Left renal cortex interstitium (tissue), 4 donors: Measurements from ENCODE around the gene IL36RN. TPM values are rescaled to one million over a fixed set of nuclear protein-coding genes. Genes with fewer than 3 reads are reported as not detected.

ENCODE experiments used
- DNase-seq, 4 donors: peaks; one replicate each; pipeline ENCODE4 v3.0.0-alpha.2; 2013; ENCODE audit warnings: low read depth in 4 of 4, low spot score in 2 of 4, missing footprints in 1 of 4
- polyA plus RNA-seq, 4 donors: library from polyadenylated mRNA; unstranded; fragments of 120-200 nt; gene quantifications; one replicate each; pipeline ENCODE4 v1.2.1, GENCODE V29; 2013; ENCODE audit not compliant: insufficient read length in 4 of 4

IL36RN gene
- not detected for polyA plus RNA-seq

- DNase-seq = no peak
Measured at GRCh38 chr2:113058998-113059960, at the start of gene IL36RN. Gene IL36RN, plus strand, starts transcription at chr2:113059198. Its CDS starts 241 bp downstream, at chr2:113059439.

- no peak for DNase-seq
Measured at GRCh38 chr2:113009622-113010021, 49.4 kb upstream of the IL36RN start.

- no peak for DNase-seq
Measured at GRCh38 chr2:113010088-113010487, 48.9 kb upstream of the IL36RN start.

- DNase-seq = no peak
Measured at GRCh38 chr2:113011108-113011507, 47.9 kb upstream of the IL36RN start.

GRCh38 chr2:113012436-113013335 lies 46.3 kb upstream of the IL36RN start:
- DNase-seq = no peak

GRCh38 chr2:113013336-113013661 lies 45.7 kb upstream of the IL36RN start:
- DNase-seq = no peak

GRCh38 chr2:113014067-113014466 lies 44.9 kb upstream of the IL36RN start:
- no peak for DNase-seq

- no peak for DNase-seq
Measured at GRCh38 chr2:113015042-113015441, 44.0 kb upstream of the IL36RN start.

- no peak for DNase-seq
Measured at GRCh38 chr2:113015655-113016054, 43.3 kb upstream of the IL36RN start.

- no peak for DNase-seq
Measured at GRCh38 chr2:113018509-113018908, 40.5 kb upstream of the IL36RN start.

GRCh38 chr2:113021312-113021711 lies 37.7 kb upstream of the IL36RN start:
- DNase-seq = no peak

- no peak for DNase-seq
Measured at GRCh38 chr2:113024764-113025163, 34.2 kb upstream of the IL36RN start.

- DNase-seq = no peak
Measured at GRCh38 chr2:113025737-113026136, 33.3 kb upstream of the IL36RN start.

GRCh38 chr2:113027691-113028090 lies 31.3 kb upstream of the IL36RN start:
- no peak for DNase-seq

- DNase-seq = no peak
Measured at GRCh38 chr2:113028112-113028511, 30.9 kb upstream of the IL36RN start.

GRCh38 chr2:113032737-113033136 lies 26.3 kb upstream of the IL36RN start:
- no peak for DNase-seq

- no peak for DNase-seq
Measured at GRCh38 chr2:113034016-113034415, 25.0 kb upstream of the IL36RN start.

- DNase-seq = no peak
Measured at GRCh38 chr2:113036763-113037162, 22.2 kb upstream of the IL36RN start.

GRCh38 chr2:113038291-113038690 lies 20.7 kb upstream of the IL36RN start:
- DNase-seq = no peak

- DNase-seq = no peak
Measured at GRCh38 chr2:113039158-113039557, 19.8 kb upstream of the IL36RN start.

GRCh38 chr2:113039719-113040118 lies 19.3 kb upstream of the IL36RN start:
- DNase-seq = no peak
